GM18508 (cell line): ENCODE measurements around the gene CLCNKA.
"Not testable (repeated sequence)": the region's sequence is repeated elsewhere in the genome, so short reads cannot be mapped to it uniquely, and the experiment has no call there.

Experiments used
- ATAC-seq: cut with Tn5 transposase; IDR thresholded peaks from one replicate; pipeline ENCODE4 v1.9.1; 2021; ENCODE audit warnings: moderate number of reproducible peaks; ENCODE audit not compliant: insufficient read depth, unreplicated experiment

The CLCNKA gene

GRCh38 chr1:15997076-15997585 lies 24.7 kb upstream of the CLCNKA start:
- ATAC-seq = no peak

- no peak for ATAC-seq
Measured at GRCh38 chr1:15997637-15998280, 24.1 kb upstream of the CLCNKA start.

GRCh38 chr1:15998929-15999328 lies 22.9 kb upstream of the CLCNKA start:
- no peak for ATAC-seq

- ATAC-seq = not testable (repeated sequence)
Measured at GRCh38 chr1:16001274-16001673, 20.6 kb upstream of the CLCNKA start.

- ATAC-seq = no peak
Measured at GRCh38 chr1:16005597-16005996, 16.2 kb upstream of the CLCNKA start.

GRCh38 chr1:16006010-16006409 lies 15.8 kb upstream of the CLCNKA start:
- no peak for ATAC-seq

GRCh38 chr1:16006552-16007485 lies 15.0 kb upstream of the CLCNKA start:
- no peak for ATAC-seq

GRCh38 chr1:16007671-16008341 lies 14.0 kb upstream of the CLCNKA start:
- no peak for ATAC-seq

GRCh38 chr1:16009030-16009460 lies 12.8 kb upstream of the CLCNKA start:
- no peak for ATAC-seq

- no peak for ATAC-seq
Measured at GRCh38 chr1:16009678-16010077, 12.2 kb upstream of the CLCNKA start.

- no peak for ATAC-seq
Measured at GRCh38 chr1:16010837-16011236, 11.0 kb upstream of the CLCNKA start.

- ATAC-seq = no peak
Measured at GRCh38 chr1:16011936-16012589, 9.8 kb upstream of the CLCNKA start.

- ATAC-seq = no peak
Measured at GRCh38 chr1:16012590-16013219, 9.1 kb upstream of the CLCNKA start.

GRCh38 chr1:16013220-16013907 lies 8.5 kb upstream of the CLCNKA start:
- no peak for ATAC-seq

- ATAC-seq = no peak
Measured at GRCh38 chr1:16013908-16014258, 8.0 kb upstream of the CLCNKA start.

- ATAC-seq = no peak
Measured at GRCh38 chr1:16014509-16015482, 7.0 kb upstream of the CLCNKA start.

GRCh38 chr1:16015491-16015890 lies 6.3 kb upstream of the CLCNKA start:
- ATAC-seq = no peak
